Posterior cingulate gyrus (tissue), 11 donors: ENCODE data around the gene PAF1.
"Not testable (repeated sequence)": the region's sequence is repeated elsewhere in the genome, so short reads cannot be mapped to it uniquely, and the experiment has no call there.

Source experiments
- DNase-seq, 10 donors: peaks; one replicate each; pipeline versions ENCODE4 v3.0.0 to v3.0.0-alpha.2; 2020 to 2021; ENCODE audit warnings: mixed read lengths in 3 of 10
- intact Hi-C: fragments of 100-400 bp; cut with DNase I; formaldehyde crosslinking; loops from one replicate; pipeline ENCODE4 v1.15.1; 2023

Gene PAF1

DNA sequence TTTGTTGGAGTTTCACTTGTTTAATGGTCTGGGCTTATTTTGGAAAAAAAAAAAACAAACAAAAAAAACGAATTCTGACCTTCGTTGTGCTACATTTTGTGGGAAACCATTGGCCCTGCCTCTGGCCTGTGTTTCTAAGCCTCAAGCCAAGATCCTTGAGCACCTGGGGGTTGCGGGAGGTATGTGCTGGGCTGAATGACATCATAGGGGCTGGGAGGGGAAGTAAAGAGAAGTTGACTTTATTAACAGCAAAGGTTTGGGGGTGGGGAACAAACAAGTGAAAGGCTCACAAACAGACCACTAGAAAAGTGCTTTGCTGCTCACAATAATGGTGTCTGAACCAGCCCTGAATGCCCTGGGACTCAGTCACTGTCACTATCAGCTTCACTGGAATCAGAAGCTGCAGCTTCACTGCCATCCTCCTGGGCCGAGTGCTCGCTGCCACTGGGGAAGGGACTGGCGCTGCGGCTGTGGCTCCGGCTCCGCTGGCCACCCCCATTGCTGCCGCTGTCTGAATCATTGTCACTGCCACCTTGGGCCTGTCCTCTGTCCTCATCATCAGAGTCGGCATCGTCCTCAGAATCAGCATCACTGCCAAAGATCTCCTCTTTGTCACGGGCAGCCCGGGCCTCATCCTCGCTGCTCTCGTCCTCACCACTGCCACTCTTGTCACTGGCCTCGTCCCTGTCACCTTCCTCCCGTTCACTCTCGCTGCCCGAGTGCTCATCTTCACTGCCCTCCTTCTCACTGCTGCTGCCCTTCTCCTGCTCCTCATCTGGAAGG is 5.1 kb downstream of the PAF1 start:
- DNase-seq, result peak in 3 of 10 donors; percentile 19 to 83 (median 82)
- intact Hi-C loops, result no loop called here

- intact Hi-C loops, result no loop called here
- peak in 2 of 10 donors; percentile 61 to 84 for DNase-seq
Measured at GRCh38 chr19:39384839-39385568, 5.9 kb downstream of the PAF1 start.

DNA sequence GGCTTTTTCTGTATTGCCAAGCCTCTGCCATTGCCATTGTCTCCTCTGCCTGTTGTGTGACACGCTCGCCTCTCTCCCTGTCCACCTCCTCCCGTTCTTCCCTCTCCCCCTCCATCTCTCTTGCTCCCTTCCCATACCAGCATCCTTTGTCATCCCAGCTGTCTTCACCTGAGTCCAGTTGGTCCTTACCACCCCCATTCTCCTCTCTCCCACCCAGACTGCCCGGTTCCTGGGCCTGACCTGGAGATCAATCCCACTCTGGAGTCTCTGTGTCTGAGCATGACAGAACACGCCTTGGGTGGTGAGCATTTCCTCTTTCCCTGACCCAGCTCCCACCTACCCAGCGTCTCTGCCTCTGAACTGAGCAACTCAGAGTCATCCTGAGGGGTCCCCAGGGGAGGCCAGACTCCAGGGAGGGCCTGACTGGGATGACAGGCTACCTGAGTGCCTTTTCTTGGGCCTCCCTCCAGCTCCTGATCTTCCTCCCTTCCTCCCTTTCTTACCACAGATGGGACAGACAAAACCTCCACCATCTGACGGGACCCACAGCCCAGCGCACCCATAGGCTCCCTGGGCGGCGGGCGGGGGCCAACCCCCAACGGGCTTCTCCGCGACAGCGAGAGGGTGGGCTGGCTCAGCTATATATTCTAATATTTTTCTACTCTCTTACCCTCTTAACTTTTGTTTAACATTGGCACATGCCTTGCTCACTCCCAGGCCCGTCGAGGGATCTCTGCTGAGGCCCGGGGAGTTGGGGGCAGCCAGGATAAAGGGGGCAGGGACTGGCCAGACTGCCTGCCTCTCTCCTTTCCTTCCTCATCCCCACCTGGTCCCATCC is 7.7 kb downstream of the PAF1 start:
- peak in 2 of 10 donors; percentile 62 to 70 for DNase-seq
- intact Hi-C loops, result no loop called here

GRCh38 chr19:39381910-39382611 is 8.8 kb downstream of the PAF1 start:
- intact Hi-C loops, result no loop called here

DNA sequence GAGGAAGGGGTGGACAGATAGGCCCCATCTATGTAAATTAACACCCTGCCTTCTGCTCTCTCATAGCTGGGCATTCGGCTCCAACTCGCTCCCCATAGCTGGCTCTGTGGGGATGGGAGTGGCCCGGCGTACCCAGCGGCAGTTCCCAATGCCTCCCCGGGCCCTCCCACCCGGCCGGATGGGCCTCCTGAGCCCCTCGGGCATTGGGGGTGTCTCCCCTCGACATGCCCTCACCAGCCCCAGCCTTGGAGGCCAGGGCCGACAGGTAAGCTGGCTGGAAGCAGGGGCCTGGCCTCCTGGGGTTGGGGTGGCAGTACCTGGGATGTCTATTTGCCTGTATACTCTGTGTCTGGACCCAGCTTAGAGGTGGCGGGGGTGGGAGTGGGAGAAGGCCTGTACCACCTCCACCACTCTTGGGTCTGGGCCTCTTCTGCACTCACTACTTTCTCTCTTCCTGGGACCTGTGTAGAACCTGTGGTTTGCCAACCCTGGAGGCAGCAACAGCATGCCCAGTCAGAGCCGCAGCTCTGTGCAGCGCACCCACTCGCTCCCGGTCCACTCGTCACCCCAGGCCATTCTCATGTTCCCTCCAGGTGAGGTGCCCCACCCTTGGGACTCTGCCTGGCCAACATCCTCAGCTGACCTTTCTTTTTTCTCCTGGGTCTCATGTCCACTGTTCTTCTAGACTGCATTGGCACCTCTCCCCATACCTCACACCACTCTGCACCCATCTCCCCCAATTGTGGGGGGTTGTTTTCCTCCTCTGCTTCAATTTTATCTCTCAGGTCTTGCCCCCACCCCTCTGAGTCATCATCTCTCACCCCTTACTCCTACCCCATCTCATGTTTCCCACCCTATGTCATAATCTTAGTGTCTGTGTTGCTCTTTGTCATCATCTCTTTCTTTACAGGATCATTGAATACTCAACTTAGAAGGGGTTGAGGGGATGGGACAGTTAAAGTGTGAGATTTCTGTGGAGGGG is 10.1 kb downstream of the PAF1 start:
- DNase-seq, result peak in 2 of 10 donors; percentile 69 to 70
- intact Hi-C loops, result no loop called here

More at GRCh38 chr19:39381910-39382611, 8.8 kb downstream of the PAF1 start:
- DNase-seq, result peak in 1 of 10 donors; percentile 48

GRCh38 chr19:39379865-39380396 is 11.0 kb downstream of the PAF1 start:
- intact Hi-C loops, result no loop called here
- peak in 5 of 10 donors; percentile 40 to 89 (median 83) for DNase-seq

GRCh38 chr19:39379366-39379765 is 11.5 kb downstream of the PAF1 start:
- DNase-seq, result peak in 2 of 10 donors; percentile 60 to 74
- intact Hi-C loops, result not testable (repeated sequence)

DNA sequence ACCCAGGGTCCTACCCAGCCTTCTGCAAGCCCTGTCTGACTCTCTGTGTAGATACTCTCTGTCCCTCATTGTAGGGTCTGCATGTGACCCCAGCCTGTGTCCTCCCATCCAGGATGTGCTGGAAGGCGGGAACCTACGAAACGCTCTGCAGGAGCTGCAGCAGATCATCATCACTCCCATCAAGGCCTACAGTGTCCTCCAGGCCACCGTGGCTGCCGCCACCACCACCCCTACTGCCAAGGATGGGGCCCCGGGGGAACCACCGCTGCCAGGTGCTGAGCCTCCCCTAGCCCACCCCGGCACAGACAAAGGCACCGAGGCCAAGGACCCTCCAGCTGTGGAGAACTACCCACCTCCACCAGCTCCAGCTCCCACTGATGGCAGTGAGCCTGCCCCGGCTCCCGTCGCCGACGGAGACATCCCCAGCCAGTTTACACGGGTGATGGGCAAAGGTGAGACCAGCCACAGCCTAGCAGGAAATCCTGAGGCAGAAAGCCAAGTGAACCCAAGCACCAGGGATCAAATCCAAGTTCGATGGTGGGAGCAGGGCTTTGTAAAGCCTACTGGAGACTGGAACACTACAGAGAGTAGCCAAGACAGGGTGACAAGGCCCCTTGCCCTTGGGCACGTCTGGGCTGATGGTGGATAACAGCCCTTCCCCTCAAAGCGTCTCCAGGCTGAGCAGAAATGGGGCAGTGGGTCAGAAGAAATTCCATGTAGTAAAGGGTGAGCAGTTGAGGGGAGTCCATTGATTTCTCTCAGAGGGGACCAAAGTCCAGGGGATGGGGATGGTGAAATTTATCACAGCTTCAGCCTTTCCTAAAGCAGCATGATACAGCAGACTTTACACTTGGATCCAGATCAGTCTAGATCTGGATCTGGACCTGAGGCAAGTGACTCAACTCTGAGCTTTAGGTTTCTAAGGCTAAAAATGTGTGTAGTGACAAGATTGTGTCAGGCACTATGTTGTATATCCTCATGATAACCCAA is 13.2 kb downstream of the PAF1 start:
- intact Hi-C loops, result no loop called here

GRCh38 chr19:39375929-39376328 is 15.0 kb downstream of the PAF1 start:
- DNase-seq, result no peak
- intact Hi-C loops, result no loop called here

More for the DNA sequence above, 13.2 kb downstream of the PAF1 start:
- peak in 2 of 10 donors; percentile 35 to 72 for DNase-seq

- DNase-seq, result peak in 1 of 10 donors; percentile 61
- intact Hi-C loops, result no loop called here
Measured at GRCh38 chr19:39372941-39373340, 18.0 kb downstream of the PAF1 start.

DNA sequence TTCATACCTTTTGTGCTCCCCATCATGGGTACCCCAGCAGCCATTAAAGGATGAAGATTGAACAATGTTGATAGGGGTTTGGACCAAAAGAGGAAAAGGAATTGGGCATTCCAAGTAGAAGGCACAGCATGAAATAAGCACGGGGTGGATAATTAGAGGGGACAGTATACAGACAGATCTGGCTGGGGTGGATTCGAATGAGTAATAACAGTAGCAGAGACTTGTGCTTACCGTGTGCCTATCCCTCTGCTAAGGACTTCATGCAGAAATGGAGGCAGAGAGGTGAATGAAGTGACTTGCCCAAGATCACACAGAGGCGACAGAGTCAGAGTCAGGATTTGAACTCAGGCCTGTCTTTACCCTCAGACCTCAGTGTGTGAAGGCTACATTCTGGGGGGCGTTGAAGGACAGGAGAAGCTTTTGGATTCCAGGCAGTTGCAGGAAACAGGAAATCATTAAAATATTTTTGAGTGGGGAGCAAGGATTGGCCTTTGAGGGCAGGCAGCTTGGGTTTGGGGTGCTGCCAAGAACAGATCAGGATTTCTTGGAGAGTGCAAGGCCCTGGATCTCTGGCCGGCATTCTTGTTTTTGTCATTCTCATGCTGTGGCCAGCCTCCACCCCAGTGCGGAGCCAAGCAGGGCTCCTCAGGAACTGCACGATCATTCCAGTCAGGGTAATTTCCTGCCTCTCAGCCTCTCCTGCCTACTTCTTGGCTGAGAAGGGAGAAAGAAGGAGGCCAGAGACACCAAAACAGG is 18.7 kb downstream of the PAF1 start:
- DNase-seq, result peak in 8 of 10 donors; percentile 41 to 87 (median 56)
- intact Hi-C loops, result no loop called here

DNA sequence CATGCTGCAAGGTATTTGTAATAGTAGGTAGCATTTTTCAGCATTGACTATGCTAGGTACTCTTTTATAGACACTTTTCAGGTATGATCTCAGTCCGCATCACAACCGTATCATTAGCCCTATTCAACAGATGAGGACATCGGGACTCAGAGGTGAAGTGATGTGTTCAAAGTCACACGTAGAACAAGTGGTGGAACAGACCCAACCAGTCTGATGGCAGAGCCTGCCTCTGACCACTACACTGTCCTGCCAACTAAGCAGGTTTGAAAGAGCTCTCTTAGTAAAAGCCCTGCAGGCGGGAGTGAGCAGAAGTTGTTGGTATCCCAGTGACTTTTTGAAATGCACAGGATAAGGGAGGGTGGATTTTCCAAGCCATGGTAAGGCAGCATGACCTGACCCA is 20.2 kb downstream of the PAF1 start:
- intact Hi-C loops, result no loop called here

DNA sequence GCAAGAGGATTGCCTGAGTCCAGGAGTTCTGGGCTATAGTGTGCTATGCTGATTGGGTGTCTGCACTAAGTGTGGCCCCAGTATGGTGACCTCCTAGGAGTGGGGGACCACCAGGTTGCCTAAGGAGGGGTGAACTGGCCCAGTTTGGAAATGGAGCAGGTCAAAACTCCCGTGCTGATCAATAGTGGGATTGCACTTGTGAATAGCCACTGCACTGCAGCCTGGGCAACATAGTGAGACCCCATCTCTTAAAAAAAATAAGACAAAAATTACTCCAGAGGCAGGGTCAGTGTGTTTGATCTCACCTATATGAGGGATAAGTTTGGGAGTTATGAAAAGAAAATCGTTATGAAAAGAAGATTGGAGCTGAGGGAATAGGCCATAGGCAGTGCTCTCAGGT is 21.7 kb downstream of the PAF1 start:
- intact Hi-C loops, result no loop called here
- peak in 1 of 10 donors; percentile 26 for DNase-seq

More for the DNA sequence above, 20.2 kb downstream of the PAF1 start:
- peak in 1 of 10 donors; percentile 19 for DNase-seq

DNA sequence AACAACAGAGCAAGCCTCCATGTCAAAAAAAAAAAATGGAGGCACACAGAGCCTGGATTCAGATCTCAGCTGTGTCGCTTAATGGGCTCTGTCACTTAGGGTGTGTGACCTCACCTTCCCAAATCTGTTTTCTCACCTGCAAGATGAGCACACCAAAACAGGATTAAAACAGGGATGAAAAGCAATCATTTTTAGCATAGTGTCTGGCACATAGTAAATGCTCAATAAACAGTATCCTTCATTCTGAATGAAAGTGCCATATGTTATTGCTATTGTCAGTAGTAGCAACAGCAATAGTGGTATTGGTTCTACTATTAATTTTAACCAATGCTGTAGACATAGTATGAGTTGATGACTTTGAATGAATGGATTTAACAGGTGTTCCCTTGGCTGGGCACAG is 25.4 kb downstream of the PAF1 start:
- intact Hi-C loops, result no loop called here

DNA sequence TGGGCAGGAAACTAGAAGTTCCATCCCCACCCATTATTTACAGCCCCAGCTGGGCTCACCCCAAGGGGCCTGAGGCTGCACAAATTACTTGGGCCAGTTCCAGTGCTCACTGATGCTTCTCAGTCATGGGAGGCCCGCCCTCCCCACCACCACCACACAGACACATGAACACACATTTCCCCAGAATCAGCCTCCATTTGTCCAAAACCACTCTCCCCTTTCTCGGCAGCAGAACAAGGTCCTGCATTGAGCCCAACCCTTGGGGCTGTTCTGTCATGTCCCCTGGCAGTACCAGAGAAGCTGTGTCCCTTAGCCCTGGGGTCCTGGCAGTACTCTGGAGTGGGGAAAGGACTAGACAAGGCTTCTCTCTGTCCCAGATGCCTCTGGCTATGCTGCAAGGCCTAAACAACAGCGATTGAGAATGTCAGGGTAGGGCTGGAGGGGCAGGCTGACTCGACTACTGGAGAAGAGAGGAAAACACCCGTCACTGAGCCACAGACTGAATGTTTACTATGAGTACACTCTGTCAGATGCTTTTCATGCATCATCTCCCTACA is 26.9 kb downstream of the PAF1 start:
- DNase-seq, result peak; percentile 52 to 97 (median 76)
- intact Hi-C loops, result no loop called here

More for the DNA sequence above, 25.4 kb downstream of the PAF1 start:
- no peak for DNase-seq
